ENCODE results near the gene ACTN4.

ACTN4 gene

GRCh38 chr19:38719761-38720558 lies 72.5 kb downstream of the ACTN4 start:
- H3K36me3 ChIP-seq (ENCODE audit: control insufficient read depth, insufficient read depth, low read length): peaks cover 50% of the 10 kb centered on the region
- H3K27me3 ChIP-seq (replicated peaks; ENCODE audit: control insufficient read depth, insufficient read depth, low read length): no peaks in the 10 kb centered on the region
- H3K4me3 ChIP-seq (replicated peaks; ENCODE audit: low read depth, low read length): no peak overlapping the region
- TF ChIP-seq CTCF (IDR thresholded peaks at IDR 0.05; ENCODE audit: insufficient read depth, low read length, poor library complexity, severe bottlenecking): no peak
- no peak for DNase-seq (ENCODE audit: extremely low read depth, insufficient read length)

GRCh38 chr19:38720559-38721236 lies 73.2 kb downstream of the ACTN4 start:
- peaks cover 57% of the 10 kb centered on the region for H3K36me3 ChIP-seq (ENCODE audit: control insufficient read depth, insufficient read depth, low read length)
- TF ChIP-seq CTCF (IDR thresholded peaks at IDR 0.05; ENCODE audit: insufficient read depth, low read length, poor library complexity, severe bottlenecking): no peak
- DNase-seq (ENCODE audit: extremely low read depth, insufficient read length): no peak

GRCh38 chr19:38721496-38721895 lies 74.0 kb downstream of the ACTN4 start:
- Histone ChIP-seq H3K4me3 (replicated peaks; ENCODE audit: low read depth, low read length) (no peak overlapping the region), H3K27me3 (replicated peaks; ENCODE audit: control insufficient read depth, insufficient read depth, low read length) (no peaks in the 10 kb centered on the region), H3K36me3 (ENCODE audit: control insufficient read depth, insufficient read depth, low read length) (peaks cover 57% of the 10 kb centered on the region)
- no peak for DNase-seq (ENCODE audit: extremely low read depth, insufficient read length)
- TF ChIP-seq CTCF (IDR thresholded peaks at IDR 0.05; ENCODE audit: insufficient read depth, low read length, poor library complexity, severe bottlenecking): no peak

More at GRCh38 chr19:38720559-38721236, 73.2 kb downstream of the ACTN4 start:
- Histone ChIP-seq H3K27me3 (replicated peaks; ENCODE audit: control insufficient read depth, insufficient read depth, low read length) (no peaks in the 10 kb centered on the region), H3K4me3 (replicated peaks; ENCODE audit: low read depth, low read length) (no peak overlapping the region)

- TF ChIP-seq CTCF (IDR thresholded peaks at IDR 0.05; ENCODE audit: insufficient read depth, low read length, poor library complexity, severe bottlenecking): no peak
- Histone ChIP-seq H3K4me3 (replicated peaks; ENCODE audit: low read depth, low read length) (no peak overlapping the region), H3K27me3 (replicated peaks; ENCODE audit: control insufficient read depth, insufficient read depth, low read length) (no peaks in the 10 kb centered on the region), H3K36me3 (ENCODE audit: control insufficient read depth, insufficient read depth, low read length) (peaks cover 58% of the 10 kb centered on the region)
- DNase-seq (ENCODE audit: extremely low read depth, insufficient read length): no peak
These were observed 74.7 kb downstream of the ACTN4 start for GRCh38 chr19:38721979-38722773.

GRCh38 chr19:38722947-38723605 lies 75.6 kb downstream of the ACTN4 start:
- no peak for DNase-seq (ENCODE audit: extremely low read depth, insufficient read length)
- no peak overlapping the region for H3K4me3 ChIP-seq (replicated peaks; ENCODE audit: low read depth, low read length)
- H3K36me3 ChIP-seq (ENCODE audit: control insufficient read depth, insufficient read depth, low read length): peaks cover 56% of the 10 kb centered on the region
- H3K27me3 ChIP-seq (replicated peaks; ENCODE audit: control insufficient read depth, insufficient read depth, low read length): no peaks in the 10 kb centered on the region
- TF ChIP-seq CTCF (IDR thresholded peaks at IDR 0.05; ENCODE audit: insufficient read depth, low read length, poor library complexity, severe bottlenecking): no peak

Measured in GM06990 (cell line).